Embryonic facial prominence (tissue), 1 donor: ENCODE results near the gene PTCH2.

Experiments used
- DNase-seq: peaks from one replicate; pipeline ENCODE4 v3.0.0-alpha.2; 2016; ENCODE audit errors: extremely low spot score

The PTCH2 gene

GRCh38 chr1:44778705-44779576 lies 64.1 kb downstream of the PTCH2 start:
- DNase-seq, result no peak

GRCh38 chr1:44777969-44778635 lies 65.0 kb downstream of the PTCH2 start:
- no peak for DNase-seq

- DNase-seq, result no peak
Observed at GRCh38 chr1:44777547-44777946, 65.5 kb downstream of the PTCH2 start.

- DNase-seq, result no peak
Observed at GRCh38 chr1:44776730-44777068, 66.4 kb downstream of the PTCH2 start.

GRCh38 chr1:44775930-44776729 lies 66.9 kb downstream of the PTCH2 start:
- no peak for DNase-seq

GRCh38 chr1:44775078-44775929 lies 67.7 kb downstream of the PTCH2 start, which contains the start of gene RPS8:
TSS of gene RPS8 (plus strand) at chr1:44775540. CDS start at chr1:44775597, 57 bp downstream.
- DNase-seq, result peak; percentile 88
